H9 (cell line): Measurements from ENCODE around the gene PLOD1. TPM values are rescaled to one million over a fixed set of nuclear protein-coding genes. Genes with fewer than 3 reads are reported as not detected.

Experiments
- DNase-seq: peaks from one replicate; pipeline ENCODE4 v3.0.0-alpha.2; 2017
- H2AFZ ChIP-seq: one replicate; pipeline ENCODE4 v1.6.1; 2013; ENCODE audit warnings: mild to moderate bottlenecking, low read length, control low read depth, moderate library complexity
- H2AK5ac ChIP-seq: 2 replicates; pipeline ENCODE4 v1.6.1; 2013; ENCODE audit warnings: low read length, control low read depth, mixed read lengths; ENCODE audit not compliant: insufficient read length
- H2BK120ac ChIP-seq: one replicate; pipeline ENCODE4 v1.6.1; 2013; ENCODE audit warnings: low read depth, mild to moderate bottlenecking, low read length, control low read depth, inconsistent platforms; ENCODE audit not compliant: poor library complexity, severe bottlenecking
- H2BK12ac ChIP-seq: 2 replicates; pipeline ENCODE4 v1.6.1; 2013; ENCODE audit warnings: low read length, control low read depth, mixed read lengths, low read depth; ENCODE audit not compliant: insufficient read length
- H2BK15ac ChIP-seq: 2 replicates; pipeline ENCODE4 v1.6.1; 2013; ENCODE audit warnings: low read depth, low read length, control low read depth
- H2BK20ac ChIP-seq: one replicate; pipeline ENCODE4 v1.6.1; 2013; ENCODE audit warnings: low read depth, mild to moderate bottlenecking, low read length, control low read depth, inconsistent platforms; ENCODE audit not compliant: poor library complexity, severe bottlenecking
- H2BK5ac ChIP-seq: 2 replicates; pipeline ENCODE4 v1.6.1; 2013; ENCODE audit warnings: low read length, control low read depth, mixed read lengths; ENCODE audit not compliant: insufficient read length
- H3K14ac ChIP-seq: 2 replicates; pipeline ENCODE4 v1.6.1; 2013; ENCODE audit warnings: low read length, control low read depth; ENCODE audit not compliant: insufficient read depth
- H3K18ac ChIP-seq: 2 replicates; pipeline ENCODE4 v1.6.1; 2013; ENCODE audit warnings: low read depth, mild to moderate bottlenecking, mixed read lengths, low read length, control low read depth; ENCODE audit not compliant: insufficient read length
- H3K23ac ChIP-seq: 2 replicates; pipeline ENCODE4 v1.6.1; 2013; ENCODE audit warnings: low read length, control low read depth, mixed read lengths, low read depth; ENCODE audit not compliant: insufficient read length
- H3K23me2 ChIP-seq: 2 replicates; pipeline ENCODE4 v1.6.1; 2013; ENCODE audit warnings: low read depth, mild to moderate bottlenecking, mixed read lengths, low read length, control low read depth; ENCODE audit not compliant: insufficient read length, poor library complexity, severe bottlenecking
- H3K27ac ChIP-seq: 2 replicates; pipeline ENCODE4 v1.5.1; 2013; ENCODE audit warnings: low read length, control low read depth, mixed read lengths, low read depth; ENCODE audit not compliant: insufficient read length
- H3K27me3 ChIP-seq: 2 replicates; pipeline ENCODE4 v1.6.1; 2013; ENCODE audit warnings: low read length, control low read depth, inconsistent platforms; ENCODE audit not compliant: insufficient read depth
- H3K4ac ChIP-seq: 2 replicates; pipeline ENCODE4 v1.6.1; 2013; ENCODE audit warnings: low read depth, mild to moderate bottlenecking, control low read depth, inconsistent platforms, low read length, moderate library complexity
- H3K4me1 ChIP-seq: 2 replicates; pipeline ENCODE4 v1.6.1; 2013; ENCODE audit warnings: low read length, control low read depth, inconsistent platforms; ENCODE audit not compliant: insufficient read depth
- H3K4me2 ChIP-seq: 2 replicates; pipeline ENCODE4 v1.6.1; 2013; ENCODE audit warnings: low read length, control low read depth, mixed read lengths; ENCODE audit not compliant: insufficient read length, insufficient read depth
- H3K56ac ChIP-seq: 2 replicates; pipeline ENCODE4 v1.6.1; 2013; ENCODE audit warnings: low read depth, mild to moderate bottlenecking, mixed read lengths, low read length, control low read depth; ENCODE audit not compliant: insufficient read length
- H3K79me1 ChIP-seq: 2 replicates; pipeline ENCODE4 v1.6.1; 2013; ENCODE audit warnings: low read depth, mild to moderate bottlenecking, moderate library complexity, low read length, control low read depth, inconsistent platforms; ENCODE audit not compliant: insufficient read depth, poor library complexity, severe bottlenecking
- H3K79me2 ChIP-seq: 2 replicates; pipeline ENCODE4 v1.6.1; 2013; ENCODE audit warnings: low read length, control low read depth, inconsistent platforms; ENCODE audit not compliant: insufficient read depth
- H3K9ac ChIP-seq: 2 replicates; pipeline ENCODE4 v1.6.1; 2013; ENCODE audit warnings: low read length, control low read depth, mixed read lengths; ENCODE audit not compliant: insufficient read length; ENCODE audit errors: extremely low read depth
- H3K9me3 ChIP-seq: one replicate; pipeline ENCODE4 v1.6.1; 2013; ENCODE audit warnings: low read depth, low read length, inconsistent platforms; ENCODE audit not compliant: control insufficient read depth
- H3T11ph ChIP-seq: one replicate; pipeline ENCODE4 v1.6.1; 2013; ENCODE audit warnings: mild to moderate bottlenecking, low read length, control low read depth, inconsistent platforms
- H4K20me1 ChIP-seq: one replicate; pipeline ENCODE4 v1.6.1; 2013; ENCODE audit not compliant: control insufficient read depth, insufficient read length, insufficient read depth
- H4K5ac ChIP-seq: 2 replicates; pipeline ENCODE4 v1.6.1; 2013; ENCODE audit warnings: low read depth, mild to moderate bottlenecking, mixed read lengths, low read length, control low read depth; ENCODE audit not compliant: insufficient read length
- H4K8ac ChIP-seq: replicated peaks from 2 replicates; pipeline ENCODE4 v1.6.1; 2013; ENCODE audit warnings: low read length, control low read depth, mixed read lengths, low read depth; ENCODE audit not compliant: insufficient read length
- H4K91ac ChIP-seq: 2 replicates; pipeline ENCODE4 v1.6.1; 2013; ENCODE audit warnings: low read depth, mild to moderate bottlenecking, moderate library complexity, mixed read lengths, low read length, control low read depth; ENCODE audit not compliant: insufficient read length
- H3K27ac Mint-ChIP-seq, 3 experiments: 2 replicates in 2 of 3; 3 replicates in 1 of 3; pipeline ENCODE4 v1.8.0; 2020 to 2021; ENCODE audit warnings: mixed read lengths in 3 of 3, mild to moderate bottlenecking in 1 of 3, moderate library complexity in 1 of 3
- H3K27me3 Mint-ChIP-seq: 2 replicates; pipeline ENCODE4 v1.8.0; 2021; ENCODE audit warnings: low read depth, mild to moderate bottlenecking, moderate library complexity, mixed read lengths
- H3K36me3 Mint-ChIP-seq, 3 experiments: 2 replicates in 2 of 3; 3 replicates in 1 of 3; pipeline ENCODE4 v1.8.0; 2020 to 2021; ENCODE audit warnings: low read depth in 3 of 3, mixed read lengths in 3 of 3; ENCODE audit not compliant: insufficient read depth in 1 of 3
- H3K4me1 Mint-ChIP-seq, 2 experiments: 2 replicates each; pipeline ENCODE4 v1.8.0; 2020; ENCODE audit warnings: mixed read lengths in 2 of 2
- H3K4me3 Mint-ChIP-seq, 2 experiments: 2 replicates in 1 of 2; 3 replicates in 1 of 2; pipeline ENCODE4 v1.8.0; 2020 to 2021; ENCODE audit warnings: mild to moderate bottlenecking in 2 of 2, mixed read lengths in 2 of 2, moderate library complexity in 1 of 2
- H3K9me3 Mint-ChIP-seq, 2 experiments: 2 replicates in 1 of 2; 3 replicates in 1 of 2; pipeline ENCODE4 v1.8.0; 2020; ENCODE audit warnings: mild to moderate bottlenecking in 2 of 2, mixed read lengths in 2 of 2, moderate library complexity in 1 of 2
- WGBS: extraction: QIAGEN DNeasy Blood & Tissue Kit; methylation state at CpG from one replicate; pipeline ENCODE4 v1.1.7; 2013; ENCODE audit warnings: missing lambda C conversion rate, low lambda C conversion rate, mixed read lengths; ENCODE audit not compliant: insufficient read length; ENCODE audit errors: extremely low coverage; 5-methylcytosine and 5-hydroxymethylcytosine counted together
- total RNA-seq: library from RNA; stranded (reverse); gene quantifications from 2 replicates; pipeline ENCODE4 v1.2.1, GENCODE V29; 2021
- TF ChIP-seq, protein P1 (sequence below): fragments of 200-600 bp; sonication (generic); conservative IDR thresholded peaks from 3 replicates; pipeline ENCODE4 v1.8.0; 2021; ENCODE audit warnings: antibody characterized with exemption, mild to moderate bottlenecking

PLOD1 gene
- total RNA-seq, 1 experiment from 2014 or later, result 57.0 TPM

DNA sequence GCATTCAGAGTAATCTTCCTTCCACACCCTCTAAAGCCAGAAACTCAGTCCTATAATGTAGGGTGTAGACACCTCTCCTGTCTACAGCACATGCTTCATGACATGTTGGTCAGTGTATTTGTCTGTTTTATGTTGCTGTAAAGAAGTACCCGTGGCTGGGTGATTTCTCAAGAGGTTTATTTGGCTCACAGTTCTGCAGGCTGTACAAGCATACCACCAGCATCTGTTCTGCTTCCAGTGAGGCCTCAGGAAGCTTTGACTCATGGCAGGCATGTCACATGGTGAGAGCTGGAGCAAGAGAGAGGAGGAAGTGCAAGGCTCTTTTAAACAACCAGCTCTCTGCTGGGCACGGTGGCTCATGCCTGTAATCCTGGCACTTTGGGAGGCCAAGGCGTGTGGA, 12.1 kb downstream of the PLOD1 start:
- TF ChIP-seq, protein P1, sequence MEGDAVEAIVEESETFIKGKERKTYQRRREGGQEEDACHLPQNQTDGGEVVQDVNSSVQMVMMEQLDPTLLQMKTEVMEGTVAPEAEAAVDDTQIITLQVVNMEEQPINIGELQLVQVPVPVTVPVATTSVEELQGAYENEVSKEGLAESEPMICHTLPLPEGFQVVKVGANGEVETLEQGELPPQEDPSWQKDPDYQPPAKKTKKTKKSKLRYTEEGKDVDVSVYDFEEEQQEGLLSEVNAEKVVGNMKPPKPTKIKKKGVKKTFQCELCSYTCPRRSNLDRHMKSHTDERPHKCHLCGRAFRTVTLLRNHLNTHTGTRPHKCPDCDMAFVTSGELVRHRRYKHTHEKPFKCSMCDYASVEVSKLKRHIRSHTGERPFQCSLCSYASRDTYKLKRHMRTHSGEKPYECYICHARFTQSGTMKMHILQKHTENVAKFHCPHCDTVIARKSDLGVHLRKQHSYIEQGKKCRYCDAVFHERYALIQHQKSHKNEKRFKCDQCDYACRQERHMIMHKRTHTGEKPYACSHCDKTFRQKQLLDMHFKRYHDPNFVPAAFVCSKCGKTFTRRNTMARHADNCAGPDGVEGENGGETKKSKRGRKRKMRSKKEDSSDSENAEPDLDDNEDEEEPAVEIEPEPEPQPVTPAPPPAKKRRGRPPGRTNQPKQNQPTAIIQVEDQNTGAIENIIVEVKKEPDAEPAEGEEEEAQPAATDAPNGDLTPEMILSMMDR, result no peak
- Mint-ChIP-seq H3K36me3 (peaks cover 22 to 52% (median 37%) of the 10 kb centered on the region in 3 experiments), H3K4me1 (peaks cover 24 to 25% of the 10 kb centered on the region in 2 experiments), H3K9me3 (peaks cover 2 to 3% of the 10 kb centered on the region in 2 experiments; a peak in 2 of 5 replicates), H3K27ac (peak overlapping the region in 1 of 3 experiments; percentile 73; a peak in 1 of 7 replicates), H3K4me3 (no peak overlapping the region), H3K27me3 (no peaks in the 10 kb centered on the region; the same call in 1 of the 2 replicates)
- no peaks in the 10 kb centered on the region for H3K27me3 ChIP-seq
- H3K79me1 ChIP-seq, result no peaks in the 10 kb centered on the region
- peaks cover 4% of the 10 kb centered on the region for H4K20me1 ChIP-seq
- no peak overlapping the region for H3K27ac ChIP-seq
- no peak overlapping the region for H2BK5ac ChIP-seq
- no peak overlapping the region for H3K23ac ChIP-seq
- no peak overlapping the region for H4K91ac ChIP-seq
- no peak overlapping the region for H2BK12ac ChIP-seq
- H4K5ac ChIP-seq, result no peak overlapping the region
- no peak overlapping the region for H3K56ac ChIP-seq
- no peak overlapping the region for H3K4ac ChIP-seq
- H3K18ac ChIP-seq, result no peak overlapping the region
- H3K14ac ChIP-seq, result no peak overlapping the region
- no peaks in the 10 kb centered on the region for H3K79me2 ChIP-seq
- WGBS, result no CpG with 5 or more reads among the region's 3 CpGs
- no peaks in the 10 kb centered on the region for H3K23me2 ChIP-seq
- H2BK15ac ChIP-seq, result no peak overlapping the region
- no peak overlapping the region for H3T11ph ChIP-seq
- no peaks in the 10 kb centered on the region for H3K9me3 ChIP-seq
- H2BK120ac ChIP-seq, result no peak overlapping the region
- H3K9ac ChIP-seq, result no peak overlapping the region
- H3K4me2 ChIP-seq, result no peak overlapping the region
- no peak for DNase-seq
- no peak overlapping the region for H4K8ac ChIP-seq
- H2AFZ ChIP-seq, result no peak overlapping the region
- H2AK5ac ChIP-seq, result no peak overlapping the region
- no peaks in the 10 kb centered on the region; the same call in 1 of the 2 replicates for H3K4me1 ChIP-seq
- no peak overlapping the region for H2BK20ac ChIP-seq
